GM18873 (cell line): ENCODE results near the gene TMCO6.
"Not testable (repeated sequence)": the region's sequence is repeated elsewhere in the genome, so short reads cannot be mapped to it uniquely, and the experiment has no call there.

ENCODE experiments used
- ATAC-seq: cut with Tn5 transposase; IDR thresholded peaks from one replicate; pipeline ENCODE4 v1.9.1; 2021; ENCODE audit warnings: mild to moderate bottlenecking, moderate library complexity, moderate number of reproducible peaks; ENCODE audit not compliant: unreplicated experiment, low FRiP score

The TMCO6 gene

DNA sequence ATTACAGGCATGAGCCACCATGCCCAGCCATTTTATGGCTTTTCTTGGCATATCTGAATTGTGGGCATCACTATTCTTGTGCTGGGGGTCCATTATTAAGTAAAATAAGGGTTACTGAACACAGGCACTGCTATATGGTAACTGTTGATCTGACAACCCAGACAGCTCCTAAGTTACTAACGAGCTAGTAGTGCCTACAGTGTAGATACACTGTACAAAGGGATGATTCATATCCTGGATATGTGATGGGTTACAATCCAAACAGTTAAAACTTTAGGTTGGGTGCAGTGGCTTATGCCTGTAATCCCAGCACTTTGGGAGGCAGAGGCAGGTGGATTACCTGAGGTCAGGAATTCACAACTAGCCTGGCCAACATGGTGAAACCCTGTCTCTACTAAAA is 10.5 kb upstream of the TMCO6 start:
- no peak for ATAC-seq

DNA sequence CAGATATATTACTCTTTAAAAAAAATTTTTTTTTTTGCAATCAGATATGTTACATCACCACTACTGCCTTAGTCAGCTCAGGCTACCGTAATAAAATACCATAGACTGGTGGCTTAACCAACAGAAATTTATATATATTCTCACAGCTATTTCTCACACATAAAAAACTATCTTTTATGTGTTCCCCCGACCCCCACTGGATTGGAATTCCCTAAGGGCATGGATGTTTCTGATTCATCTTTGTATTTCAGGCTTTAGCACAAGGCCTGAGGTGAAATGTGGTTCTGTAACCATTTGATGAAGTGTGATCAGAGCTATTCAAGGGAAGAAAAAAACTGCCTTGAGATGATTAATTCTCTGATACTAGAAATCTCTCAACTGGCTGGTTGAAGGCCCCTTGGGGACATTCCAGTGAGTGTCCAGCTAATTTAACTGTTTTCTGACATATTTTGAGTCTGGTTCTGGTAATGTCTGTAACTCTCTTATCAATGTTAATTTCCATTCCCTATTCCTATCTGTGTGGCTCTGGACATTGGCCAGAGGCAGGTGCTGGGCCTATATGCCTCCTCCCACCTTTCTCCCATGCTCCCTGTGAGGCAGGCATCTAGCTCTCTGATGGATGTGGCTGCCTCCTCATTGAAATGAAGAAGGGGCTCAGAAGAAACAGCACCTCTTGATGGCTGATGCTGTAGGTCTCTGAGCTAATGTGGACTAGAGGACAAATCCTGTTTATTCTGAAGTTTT is 8.8 kb upstream of the TMCO6 start:
- ATAC-seq = no peak

DNA sequence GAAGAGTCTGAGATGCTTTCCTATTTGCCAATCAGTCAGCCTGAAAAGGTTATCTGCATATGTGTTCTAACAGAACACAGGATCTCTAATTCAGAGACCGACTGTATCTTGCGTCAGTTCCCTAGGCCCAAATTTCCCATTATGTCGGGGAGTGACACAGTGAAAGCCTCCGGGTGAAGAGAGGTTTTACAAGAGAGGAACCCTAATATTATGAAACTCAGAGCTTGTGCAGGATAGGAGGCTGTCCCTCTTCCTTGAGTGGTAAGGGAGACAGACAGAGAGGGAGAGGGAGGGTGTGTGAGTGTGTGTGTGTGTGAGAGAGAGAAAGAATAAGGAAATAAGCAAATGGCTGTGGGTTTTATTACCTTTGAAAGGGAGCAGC is 8.2 kb upstream of the TMCO6 start:
- no peak for ATAC-seq

DNA sequence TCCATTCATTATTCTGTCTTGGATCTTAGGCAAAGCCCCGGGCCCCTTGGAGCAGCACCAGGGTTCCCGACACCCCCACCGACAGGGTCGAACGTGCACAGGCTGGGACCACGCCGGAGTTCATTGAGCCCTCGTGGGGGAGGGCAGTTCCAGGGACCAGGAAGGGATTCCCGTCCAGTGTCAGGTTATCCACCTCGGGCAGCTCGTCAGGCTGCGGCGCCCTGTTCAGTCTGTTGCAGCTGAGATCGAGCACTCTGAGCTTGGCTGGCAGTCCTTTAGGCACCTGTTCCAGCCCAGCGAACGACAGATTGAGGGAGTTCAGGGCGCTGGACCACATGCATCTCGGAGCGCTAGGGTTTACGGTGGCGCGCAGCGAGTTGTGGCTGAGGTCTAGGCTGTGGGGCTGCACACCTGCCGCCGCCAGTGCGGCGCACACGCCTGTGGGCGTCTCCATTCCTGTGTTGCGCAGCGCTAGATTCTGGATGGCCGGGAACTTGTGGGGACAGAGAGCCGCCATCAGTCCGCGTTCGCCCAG is 7.4 kb upstream of the TMCO6 start:
- peak; percentile 21 for ATAC-seq

DNA sequence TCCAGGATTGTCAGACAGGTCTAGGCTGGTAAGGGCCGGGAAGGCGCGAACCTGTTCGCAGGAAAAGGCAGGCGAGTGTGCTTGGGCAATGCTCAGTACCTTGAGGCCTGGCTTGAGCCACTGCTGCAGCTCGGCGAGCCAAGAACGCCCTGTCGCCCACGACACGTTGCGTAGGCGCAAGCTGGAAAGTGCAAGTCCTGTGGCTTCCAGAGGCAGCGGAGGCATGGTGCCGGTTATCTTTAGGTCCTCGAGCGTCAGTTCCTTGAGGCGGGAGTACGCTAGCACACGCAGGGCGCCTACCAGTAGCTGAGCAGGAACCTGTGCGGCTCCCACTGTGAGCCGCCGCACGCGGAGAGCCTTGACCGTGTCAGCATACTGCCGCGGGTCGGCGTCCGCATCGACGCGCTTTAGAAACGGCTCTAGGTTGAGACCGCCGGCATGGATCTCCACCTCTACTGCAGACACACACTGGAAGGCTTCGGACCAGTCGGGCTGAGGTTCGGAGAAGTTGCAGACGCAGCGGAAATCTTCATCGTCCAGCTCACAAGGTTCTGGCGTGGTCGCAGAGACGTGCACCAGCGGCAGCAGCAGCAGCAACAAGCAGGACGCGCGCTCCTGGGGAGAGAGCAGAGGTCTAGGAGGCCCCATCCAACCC is 6.8 kb upstream of the TMCO6 start:
- ATAC-seq = peak; percentile 52

DNA sequence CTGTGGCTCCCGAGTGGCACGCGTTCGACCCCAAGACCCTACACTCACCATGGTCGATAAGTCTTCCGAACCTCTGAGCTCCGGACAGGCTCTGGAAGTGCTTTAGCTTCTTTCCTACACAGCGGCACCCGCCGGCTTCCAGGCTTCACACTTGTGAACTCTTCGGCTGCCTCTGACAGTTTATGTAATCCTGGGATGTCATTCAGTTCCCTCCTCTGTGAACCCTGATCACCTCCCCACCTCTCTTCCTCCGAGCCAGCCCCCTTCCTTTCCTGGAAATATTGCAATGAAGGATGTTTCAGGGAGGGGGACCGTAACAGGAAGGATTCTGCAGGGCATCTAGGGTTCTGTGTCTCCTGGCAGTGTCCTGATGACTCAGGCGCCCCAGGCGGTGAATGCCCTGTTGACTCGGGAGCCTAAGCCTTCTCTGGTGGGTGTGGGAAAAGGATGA is 6.2 kb upstream of the TMCO6 start, which contains the start of gene CD14:
CD14 (minus strand) TSS at position 155 of the 451 bp plus-strand sequence; CDS start at position 51, 104 bp downstream.
- no peak for ATAC-seq

DNA sequence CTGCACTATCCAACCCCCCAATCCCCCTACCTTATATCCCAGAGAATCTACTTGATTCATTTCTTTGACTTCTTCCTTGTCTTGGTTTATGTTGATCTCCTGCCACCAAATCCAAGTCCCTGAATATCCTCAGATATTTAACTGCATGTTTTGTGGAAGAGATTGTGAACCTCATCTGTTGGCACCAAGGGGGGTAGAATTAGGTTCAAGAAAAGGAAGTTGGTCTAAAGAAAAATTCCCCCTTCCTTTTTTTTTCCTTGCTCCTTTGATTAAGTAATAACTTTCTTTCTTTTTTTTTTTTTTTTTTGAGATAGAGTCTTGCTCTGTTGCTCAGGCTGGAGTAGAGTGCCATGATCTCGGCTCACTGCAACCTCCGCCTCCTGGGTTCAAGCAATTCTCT is 5.8 kb upstream of the TMCO6 start:
- no peak for ATAC-seq

DNA sequence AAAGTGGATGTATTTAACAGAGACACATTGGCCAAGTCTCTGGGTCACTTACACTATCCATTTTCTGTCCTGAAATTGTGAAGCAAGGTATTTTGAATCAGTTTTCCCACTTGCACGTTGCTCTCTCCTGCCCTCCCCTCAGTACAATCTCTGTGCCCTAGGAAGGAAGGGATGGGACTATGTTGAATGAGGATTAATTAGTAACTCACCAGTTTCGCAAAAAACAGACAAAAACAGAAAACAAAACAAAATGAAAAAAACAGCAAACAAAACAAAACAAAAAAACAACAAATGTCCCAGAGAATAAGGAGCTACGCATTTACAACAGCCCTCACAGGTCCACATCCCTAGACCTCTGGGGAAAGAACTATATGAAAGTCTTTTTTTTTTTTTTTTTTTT is 5.1 kb upstream of the TMCO6 start:
- ATAC-seq = no peak

DNA sequence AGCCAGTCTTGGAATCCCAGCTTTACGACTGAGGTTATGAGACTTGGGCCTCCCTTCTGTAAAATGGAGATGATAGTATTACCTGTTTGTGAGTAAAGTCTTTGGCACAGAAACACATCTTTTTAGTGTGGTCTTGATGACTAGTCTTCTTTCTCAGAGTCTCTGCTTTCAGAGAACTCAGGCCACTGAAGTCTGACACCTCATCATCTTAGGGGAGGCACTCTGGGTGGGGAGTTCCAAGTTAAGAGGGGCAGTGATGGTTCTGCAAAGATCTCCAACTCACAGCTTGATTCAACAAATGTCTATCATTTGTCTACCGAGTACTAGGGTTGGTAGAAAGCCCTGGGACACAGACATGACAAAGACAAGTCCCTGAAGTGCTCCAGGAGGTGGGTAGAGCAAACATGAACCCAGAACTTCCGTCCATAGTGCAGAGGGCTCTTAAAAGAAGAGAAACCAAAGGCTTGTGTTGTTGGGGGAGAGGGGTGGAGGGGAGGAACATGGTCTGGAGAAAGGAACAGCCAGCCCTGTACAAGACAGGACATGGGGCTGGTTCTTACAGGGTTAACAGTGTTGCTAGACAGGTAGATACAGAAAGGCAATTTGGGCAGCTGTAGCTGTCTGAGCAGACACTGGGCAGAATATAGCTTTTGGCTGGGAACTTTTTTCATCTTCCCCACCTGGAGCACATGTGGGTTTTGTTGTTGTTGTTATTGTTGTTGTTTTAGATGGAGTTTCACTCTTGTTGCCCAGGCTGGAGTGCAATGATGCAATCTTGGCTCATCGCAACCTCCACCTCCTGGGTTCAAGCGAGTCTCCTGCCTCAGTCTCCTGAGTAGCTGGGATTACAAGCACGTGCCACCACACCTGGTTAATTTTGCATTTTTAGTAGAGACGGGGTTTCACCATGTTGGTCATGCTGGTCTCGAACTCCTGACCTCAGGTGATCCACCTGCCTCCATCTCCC is 3.7 kb upstream of the TMCO6 start:
- no peak for ATAC-seq

DNA sequence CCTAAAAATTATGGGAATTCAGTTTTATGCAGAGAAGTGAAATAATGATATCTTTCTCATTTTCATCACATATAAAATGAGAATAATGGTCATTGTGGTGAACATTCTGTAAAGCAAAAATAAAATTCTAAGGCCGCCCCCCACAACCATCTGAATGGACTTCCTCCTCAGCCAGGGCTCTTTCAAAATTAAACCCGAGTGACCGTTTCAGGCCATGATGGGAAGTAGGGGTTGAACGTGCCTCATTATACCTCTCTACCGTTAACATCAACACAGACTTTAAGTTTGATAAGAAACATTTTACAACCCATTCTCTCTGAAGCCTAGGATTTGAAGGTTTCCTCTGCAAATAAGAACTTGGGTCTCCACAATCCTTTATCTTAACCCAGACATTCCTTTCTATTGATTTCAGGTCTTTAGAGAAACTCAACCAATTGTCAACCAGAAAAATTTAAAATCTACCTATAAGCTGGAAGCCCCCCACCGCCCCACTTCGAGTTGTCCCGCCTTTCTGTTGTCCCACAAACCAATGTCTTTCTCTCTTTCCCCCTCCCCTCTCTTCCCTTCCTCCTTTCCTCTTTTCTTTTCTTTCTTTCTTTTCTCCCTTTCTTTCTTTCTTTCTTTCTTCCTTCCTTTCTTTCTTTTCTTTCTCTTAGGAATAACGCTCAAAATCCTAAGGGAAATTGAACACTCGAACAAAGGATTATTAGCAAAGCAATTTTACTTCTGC is 1.7 kb upstream of the TMCO6 start:
- ATAC-seq = no peak

DNA sequence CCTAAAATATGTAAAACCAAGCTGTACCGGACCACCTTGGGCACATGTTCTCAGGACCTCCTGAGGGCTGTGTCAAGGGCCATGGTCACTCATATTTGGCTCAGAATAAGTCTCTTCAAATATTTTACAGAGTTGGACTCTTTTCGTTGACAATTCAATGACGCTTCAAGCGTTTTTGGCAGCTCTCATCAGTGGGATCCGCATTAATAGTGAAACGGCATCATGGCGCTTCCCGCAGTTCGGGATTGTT is 428 bp upstream of the TMCO6 start:
- ATAC-seq = not testable (repeated sequence)

DNA sequence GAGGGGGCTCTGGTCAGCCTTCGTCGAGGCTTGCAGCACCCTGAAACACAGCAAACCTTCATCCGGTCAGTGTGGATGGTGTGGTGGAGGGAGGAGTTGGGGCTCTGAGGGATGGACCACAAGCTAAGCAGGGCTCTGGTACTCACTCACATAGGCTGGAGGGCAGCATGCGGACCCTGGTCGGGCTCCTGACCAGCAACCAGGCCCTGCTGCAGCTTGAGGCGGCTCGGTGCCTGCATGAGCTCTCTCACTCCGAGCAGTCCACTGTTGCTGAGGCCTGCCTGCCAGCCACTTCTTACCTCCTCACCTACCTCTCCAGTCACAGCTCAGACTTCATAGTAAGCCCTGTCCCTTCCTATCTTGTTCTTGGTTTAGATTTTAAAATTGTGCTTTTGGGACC is 2.5 kb downstream of the TMCO6 start:
- ATAC-seq = no peak

DNA sequence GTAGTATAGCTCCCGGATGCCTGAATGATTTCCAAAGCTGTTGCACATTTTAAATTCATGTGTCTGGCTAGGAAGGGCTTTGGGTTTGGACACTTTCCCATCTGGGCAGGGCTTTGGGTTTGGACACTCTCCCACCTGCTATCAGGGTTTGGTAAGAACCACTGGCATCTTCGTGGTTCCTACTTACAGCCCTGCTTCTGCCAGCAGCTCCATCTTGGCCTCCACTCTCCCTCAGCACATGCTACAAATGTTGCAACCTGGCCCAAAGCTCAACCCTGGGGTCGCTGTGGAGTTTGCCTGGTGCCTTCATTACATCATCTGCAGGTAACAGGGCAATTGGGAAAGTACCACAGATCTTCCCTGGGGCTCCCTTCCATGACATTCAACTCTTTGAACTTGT is 3.5 kb downstream of the TMCO6 start:
- ATAC-seq = no peak

DNA sequence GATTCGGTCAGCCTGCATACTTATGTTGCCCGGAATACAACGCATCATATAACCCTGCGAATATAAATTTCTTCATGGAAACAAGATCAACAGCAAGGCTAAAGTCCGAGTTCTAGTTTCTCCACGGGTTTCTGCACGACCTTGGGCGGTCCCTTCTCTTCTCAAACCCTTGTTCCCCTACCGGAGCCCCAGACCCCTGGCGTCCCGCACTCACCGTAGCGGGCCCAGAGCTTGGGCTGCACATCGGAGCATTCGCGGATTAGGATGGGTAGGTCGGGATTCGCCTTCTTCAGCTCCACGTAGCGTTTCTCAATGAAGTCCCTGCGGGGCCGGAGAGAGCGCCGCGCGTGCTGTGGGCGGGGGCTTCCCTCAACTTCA is 7.8 kb downstream of the TMCO6 start:
- no peak for ATAC-seq

DNA sequence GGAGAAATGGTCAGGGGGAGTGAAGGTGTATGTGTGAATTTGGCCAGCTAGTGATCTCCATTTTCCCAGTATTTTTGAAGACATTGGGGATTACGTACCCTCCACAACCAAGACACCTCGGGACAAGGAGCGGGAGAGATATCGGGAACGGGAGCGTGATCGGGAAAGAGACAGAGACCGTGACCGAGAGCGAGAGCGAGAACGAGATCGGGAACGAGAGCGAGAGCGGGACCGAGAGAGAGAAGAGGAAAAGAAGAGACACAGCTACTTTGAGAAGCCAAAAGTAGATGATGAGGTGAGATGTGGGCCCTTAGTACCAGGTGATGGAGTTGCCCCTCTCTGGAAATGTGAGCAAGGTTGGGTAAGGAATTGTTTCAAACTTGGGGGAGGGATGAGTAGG is 19.6 kb downstream of the TMCO6 start:
- no peak for ATAC-seq

DNA sequence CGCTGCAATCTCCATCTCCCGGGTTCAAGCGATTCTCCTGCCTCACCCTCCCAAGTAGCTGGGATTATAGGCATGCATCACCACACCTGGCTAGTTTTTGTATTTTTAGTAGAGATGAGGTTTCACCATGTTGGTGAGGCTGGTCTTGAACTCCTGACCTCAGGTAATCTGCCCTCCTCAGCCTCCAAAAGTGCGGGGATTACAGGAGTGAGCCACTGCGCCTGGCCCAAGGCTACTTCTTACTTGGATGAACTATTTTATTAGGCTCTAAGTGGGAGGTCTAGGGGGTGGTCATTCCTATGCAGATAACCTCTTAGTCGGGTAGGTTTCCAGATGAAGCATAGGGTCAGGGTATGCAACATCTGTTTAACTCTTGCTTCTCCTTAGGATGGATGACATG is 21.1 kb downstream of the TMCO6 start:
- ATAC-seq = not testable (repeated sequence)

DNA sequence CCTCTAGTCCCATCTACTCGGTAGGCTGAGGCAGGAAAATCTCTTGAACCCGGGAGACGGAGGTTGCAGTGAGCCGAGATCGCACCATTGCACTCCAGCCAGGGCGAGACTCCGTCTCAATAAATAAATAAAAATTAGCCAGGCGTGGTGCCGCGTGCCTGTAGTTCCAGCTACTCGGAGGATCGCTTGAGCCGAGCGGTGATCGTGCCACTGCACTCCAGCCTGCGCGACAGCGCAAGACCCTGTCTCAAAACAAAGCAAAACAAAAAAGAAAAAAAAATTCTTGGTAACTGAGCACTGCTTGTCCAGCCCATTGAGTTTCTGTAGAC is 24.7 kb downstream of the TMCO6 start:
- no peak for ATAC-seq

DNA sequence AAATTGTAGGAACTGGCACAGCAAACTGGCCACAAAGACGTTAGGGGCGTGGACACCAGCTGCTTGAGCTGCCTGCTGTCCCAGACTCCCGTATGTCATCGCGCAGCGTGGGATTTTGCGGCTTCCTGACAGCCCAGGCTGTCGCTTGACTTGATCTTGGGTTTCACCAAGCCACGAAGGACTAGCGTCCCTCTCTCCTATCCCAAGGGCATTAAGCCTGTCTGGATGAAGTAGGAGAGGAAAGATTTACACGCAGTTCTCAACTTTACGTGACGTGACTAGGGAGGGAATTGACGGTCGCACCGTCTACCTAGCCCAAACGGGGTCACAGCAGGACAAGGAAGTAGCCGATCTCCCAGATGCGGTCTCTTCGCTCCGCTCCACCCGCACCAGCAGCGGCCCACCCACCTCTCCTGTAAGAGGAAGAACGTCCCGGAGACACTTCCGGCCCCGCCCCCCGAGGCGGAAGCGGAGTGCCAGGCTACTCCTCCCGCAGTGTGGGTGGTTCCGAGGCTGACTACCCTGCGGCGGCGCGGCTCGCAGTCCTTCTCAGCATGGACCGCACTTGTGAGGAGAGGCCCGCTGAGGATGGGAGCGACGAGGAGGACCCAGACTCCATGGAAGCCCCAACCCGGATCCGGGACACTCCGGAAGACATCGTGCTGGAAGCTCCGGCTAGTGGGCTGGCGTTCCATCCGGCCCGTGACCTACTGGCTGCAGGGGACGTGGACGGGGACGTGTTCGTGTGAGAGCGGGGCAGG is 25.3 kb downstream of the TMCO6 start, which contains the start of gene WDR55:
WDR55 (plus strand) TSS at position 546 of the 761 bp plus-strand sequence; CDS start at position 555, 9 bp downstream.
- peak; percentile 92 for ATAC-seq

DNA sequence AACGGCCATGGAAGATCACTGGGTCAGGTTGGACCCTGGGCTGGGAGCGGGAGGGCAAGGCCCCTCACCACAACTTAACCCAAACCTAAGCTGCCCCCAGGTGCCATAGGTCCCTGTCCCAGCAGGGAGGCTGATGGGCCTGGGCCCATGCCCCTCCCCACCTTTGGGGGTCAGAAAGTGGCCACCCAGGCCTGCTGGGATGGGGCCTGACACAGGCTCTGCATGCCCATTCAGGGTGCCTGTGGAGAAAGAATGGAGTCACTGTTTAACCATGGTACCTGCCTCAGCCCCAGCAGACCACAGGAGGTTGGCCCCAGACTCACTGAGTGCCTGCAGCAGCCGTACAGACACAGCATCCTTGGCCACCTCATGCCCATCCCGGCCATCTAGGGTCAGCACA is 31.8 kb downstream of the TMCO6 start:
- not testable (repeated sequence) for ATAC-seq
